Colonic mucosa (tissue), 4 donors: ENCODE data around the gene FOXO3B. TPM values are rescaled to one million over a fixed set of nuclear protein-coding genes. Genes with fewer than 3 reads are reported as not detected.
"Not testable (repeated sequence)": the region's sequence is repeated elsewhere in the genome, so short reads cannot be mapped to it uniquely, and the experiment has no call there.

Source experiments
- DNase-seq: peaks from one replicate; pipeline ENCODE4 v3.0.0-alpha.2; 2020
- H3K27ac ChIP-seq: fragments of 200-600 bp; one replicate; pipeline ENCODE4 v1.8.0; 2021
- H3K27me3 ChIP-seq: fragments of 200-600 bp; one replicate; pipeline ENCODE4 v1.8.0; 2021
- H3K36me3 ChIP-seq: fragments of 200-600 bp; one replicate; pipeline ENCODE4 v1.8.0; 2021
- H3K4me1 ChIP-seq: fragments of 200-600 bp; one replicate; pipeline ENCODE4 v1.8.0; 2021; ENCODE audit warnings: mild to moderate bottlenecking
- H3K4me3 ChIP-seq: fragments of 200-600 bp; one replicate; pipeline ENCODE4 v1.8.0; 2021
- H3K9ac ChIP-seq, 2 donors: one replicate each; pipeline ENCODE4 v1.7.0; 2013; ENCODE audit warnings: control low read depth in 2 of 2, low read depth in 2 of 2, low read length in 2 of 2
- H3K9me3 ChIP-seq: fragments of 200-600 bp; one replicate; pipeline ENCODE4 v1.8.0; 2021
- intact Hi-C: fragments of 100-400 bp; cut with DNase I; formaldehyde crosslinking; loops from one replicate; pipeline ENCODE4 v1.14.1; 2022
- total RNA-seq, 2 donors: library from RNA; stranded (reverse); fragmentation: NEBNext Ultra II Directional in 1 of 2; extraction: Animal tissue kit (Norgen Biotek cat#: 25700) in 1 of 2; gene quantifications; one replicate each; pipeline ENCODE4 v1.2.1, GENCODE V29; 2021
- donor health status: healthy.
- donor health status: DM: no; HTN: no; CAD: no.
- donor health status: DM: no; HTN: no; CAD: no.

The FOXO3B gene
- total RNA-seq, 2 donors from 2014 or later, result 3.0 TPM

- H3K4me3 ChIP-seq, H3K27ac ChIP-seq, H3K36me3 ChIP-seq, H3K9ac ChIP-seq, intact Hi-C loops, DNase-seq, H3K9me3 ChIP-seq, H3K4me1 ChIP-seq, H3K27me3 ChIP-seq: not testable (repeated sequence)
These were observed 46.3 kb downstream of the FOXO3B start for GRCh38 chr17:18635773-18636172.

GRCh38 chr17:18634550-18635263 lies 47.4 kb downstream of the FOXO3B start:
- H3K36me3 ChIP-seq, H3K27ac ChIP-seq, DNase-seq, H3K9me3 ChIP-seq, H3K4me3 ChIP-seq, intact Hi-C loops, H3K4me1 ChIP-seq, H3K27me3 ChIP-seq, H3K9ac ChIP-seq: not testable (repeated sequence)

Other genes starting within 250 kb of the FOXO3B start
- 10 to 100 TPM; 24.5 to 60.9 TPM for gene LGALS9C, start 205.5 kb downstream of the FOXO3B start, total RNA-seq
- gene TBC1D28, start 37.9 kb downstream of the FOXO3B start, total RNA-seq, result not detected
- gene FBXW10, start 61.7 kb upstream of the FOXO3B start, total RNA-seq, result not detected
- 10 to 100 TPM; 36.8 to 53.1 TPM for gene TVP23B, start 98.9 kb upstream of the FOXO3B start, total RNA-seq
- 10 to 100 TPM; 34.8 to 35.9 TPM for gene PRPSAP2, start 175.8 kb upstream of the FOXO3B start, total RNA-seq